GM18498 (cell line): ENCODE measurements around the gene RNASEL.
"Not testable (repeated sequence)": the region's sequence is repeated elsewhere in the genome, so short reads cannot be mapped to it uniquely, and the experiment has no call there.

Source experiments
- ATAC-seq: cut with Tn5 transposase; IDR thresholded peaks from one replicate; pipeline ENCODE4 v1.9.1; 2021; ENCODE audit warnings: mild to moderate bottlenecking, moderate library complexity; ENCODE audit not compliant: unreplicated experiment

RNASEL gene

DNA sequence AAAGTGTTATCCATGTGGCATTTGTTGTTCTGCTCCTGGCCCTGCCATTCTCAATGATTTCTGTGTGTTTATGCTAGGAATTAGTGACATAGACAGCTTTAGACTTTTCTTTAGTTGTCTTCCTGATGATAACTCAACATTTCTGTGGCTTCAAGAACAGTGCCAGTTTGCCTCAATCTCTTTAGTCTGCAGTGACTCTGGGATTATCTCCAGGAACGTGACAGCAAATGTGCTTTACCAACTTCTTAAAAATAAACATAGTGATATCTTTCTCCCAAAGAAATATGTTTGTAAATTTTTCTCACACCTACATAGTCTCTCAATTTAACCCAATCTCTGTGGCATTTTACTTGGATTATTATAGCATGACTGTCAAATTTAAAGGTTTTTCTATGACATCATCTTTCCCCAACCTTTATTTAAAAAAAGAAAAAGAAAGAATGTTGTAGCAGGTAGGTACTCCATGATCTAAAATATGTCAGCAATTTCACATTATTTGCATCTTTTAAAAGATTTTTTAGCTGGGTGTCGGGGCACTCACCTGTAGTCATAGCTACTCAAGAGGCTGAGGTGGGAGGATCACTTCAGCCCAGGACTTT, 24.6 kb downstream of the RNASEL start:
- no peak for ATAC-seq

GRCh38 chr1:182563095-182563494, 26.0 kb downstream of the RNASEL start:
- ATAC-seq, result no peak

DNA sequence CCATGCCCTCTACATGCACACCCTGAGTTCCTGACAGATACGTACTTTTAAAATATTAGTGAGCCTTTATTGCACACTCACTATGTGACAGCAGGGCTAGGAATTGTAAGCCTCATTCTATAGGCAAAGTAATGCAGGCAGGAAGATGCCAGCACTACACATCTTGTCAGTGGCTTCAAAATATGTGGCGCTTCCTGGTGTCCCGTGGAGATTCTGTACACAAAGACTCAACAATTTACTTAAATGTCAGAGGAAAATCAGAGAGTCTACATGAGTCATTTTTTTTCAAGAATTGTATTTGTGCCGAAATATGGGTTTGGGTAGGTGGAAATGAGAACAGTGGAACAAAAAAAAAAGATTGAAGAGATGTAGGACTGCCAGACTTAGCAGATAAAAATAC, 27.6 kb downstream of the RNASEL start:
- no peak for ATAC-seq

DNA sequence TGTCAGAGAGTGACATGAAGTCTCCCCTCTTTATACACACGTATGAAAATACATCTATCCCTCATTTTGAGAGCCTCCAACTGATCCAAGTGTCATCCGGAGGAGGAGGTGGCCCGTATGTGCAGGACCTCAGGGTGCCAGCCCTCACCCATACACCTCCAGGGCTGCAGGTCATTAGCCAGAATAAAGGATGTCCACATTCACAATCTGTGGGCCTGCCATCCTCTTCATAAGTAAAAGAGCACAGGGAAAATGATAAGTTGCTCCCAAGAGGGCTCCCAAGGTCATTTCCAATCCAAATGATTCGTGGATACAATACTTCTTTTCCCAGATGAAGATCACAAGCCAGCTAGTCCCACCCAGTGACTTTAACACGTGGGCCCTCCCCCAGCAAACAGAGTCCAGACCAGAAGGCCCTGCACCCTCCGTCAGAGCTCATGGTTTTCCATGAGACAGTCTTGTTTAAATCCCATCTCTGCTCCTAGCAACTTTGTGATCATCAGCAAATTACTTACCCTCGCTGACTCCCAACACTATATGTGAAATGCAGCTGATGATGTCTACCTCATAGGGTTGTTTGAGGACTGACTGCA, 28.6 kb downstream of the RNASEL start:
- no peak for ATAC-seq

DNA sequence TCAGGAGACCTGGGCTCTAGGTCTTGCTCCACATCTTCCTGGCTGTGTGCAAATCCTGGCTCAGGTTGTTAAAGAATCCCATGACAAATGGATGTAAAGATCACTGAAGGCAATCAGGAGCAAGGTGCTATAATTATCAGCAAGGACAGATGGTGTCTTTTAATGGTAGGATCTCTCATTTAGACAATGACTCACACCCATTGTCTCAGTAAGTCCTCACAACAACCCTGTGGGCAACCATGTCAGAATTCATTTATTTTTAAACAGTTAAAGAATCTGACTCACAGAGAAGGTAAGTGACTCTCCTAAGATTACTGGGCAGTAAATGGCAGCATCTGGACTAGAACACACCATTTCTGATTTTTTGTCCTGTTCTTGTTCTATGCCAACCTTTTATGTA, 32.8 kb downstream of the RNASEL start:
- no peak for ATAC-seq

DNA sequence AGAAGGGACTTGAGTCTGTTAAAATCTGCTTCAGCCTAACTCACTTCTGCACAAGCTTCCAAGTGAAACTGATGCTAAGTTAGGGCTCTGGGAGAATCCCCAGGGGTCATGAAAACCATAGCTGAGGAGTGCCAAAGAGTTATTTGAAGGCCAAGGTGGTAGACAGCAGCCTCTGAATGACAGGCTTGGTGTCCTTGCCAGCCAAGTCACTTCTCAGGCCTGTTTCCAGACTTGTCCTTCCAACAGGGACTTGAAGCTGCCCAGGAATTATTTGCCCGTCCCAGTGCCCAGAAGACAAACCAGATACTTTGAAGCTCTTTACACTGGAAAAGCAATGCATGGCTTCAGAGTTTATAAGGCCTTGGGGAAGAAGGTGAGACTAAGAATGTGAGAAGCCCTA, 33.6 kb downstream of the RNASEL start:
- no peak for ATAC-seq

DNA sequence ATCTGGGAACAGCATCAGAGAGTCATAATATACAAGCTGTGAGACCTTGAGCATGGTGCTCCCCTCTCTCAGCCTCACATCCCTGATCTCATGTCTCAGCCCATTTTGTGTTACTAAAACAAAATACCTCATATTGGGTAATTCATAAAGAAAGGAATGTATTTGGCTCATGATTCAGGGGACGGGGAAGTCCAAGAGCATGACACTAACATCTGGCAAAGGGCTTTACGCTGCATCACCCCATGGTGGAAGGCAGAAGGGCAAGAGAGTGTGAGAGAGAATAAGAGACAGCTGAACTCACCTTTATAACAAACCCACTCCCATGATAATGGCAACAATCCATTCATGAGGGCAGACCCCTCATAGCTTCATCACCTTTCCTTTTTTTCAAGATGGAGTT, 36.5 kb downstream of the RNASEL start:
- no peak for ATAC-seq

- no peak for ATAC-seq
These were observed 39.2 kb downstream of the RNASEL start for GRCh38 chr1:182549811-182550210.

GRCh38 chr1:182549346-182549745, 39.7 kb downstream of the RNASEL start:
- ATAC-seq, result no peak

DNA sequence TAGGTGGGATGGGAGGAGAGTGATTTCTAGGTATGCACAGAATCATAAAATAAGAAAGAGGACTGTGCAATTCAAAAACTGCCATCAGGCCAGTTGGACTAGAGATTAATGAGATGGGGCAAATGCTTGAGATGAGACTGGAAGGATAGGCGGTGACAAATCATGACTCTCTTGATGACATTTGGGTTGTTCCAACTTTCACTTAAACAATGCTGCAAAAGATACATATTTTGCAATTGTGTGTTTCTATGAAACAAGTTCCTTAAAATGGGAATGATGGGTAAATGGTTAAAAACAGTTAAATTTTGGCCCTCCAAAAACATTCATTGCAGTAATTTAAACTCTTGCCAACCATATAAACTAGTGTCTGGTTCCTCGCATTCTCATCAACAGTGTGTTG, 55.2 kb downstream of the RNASEL start:
- no peak for ATAC-seq

GRCh38 chr1:182528206-182528605, 60.9 kb downstream of the RNASEL start:
- not testable (repeated sequence) for ATAC-seq

DNA sequence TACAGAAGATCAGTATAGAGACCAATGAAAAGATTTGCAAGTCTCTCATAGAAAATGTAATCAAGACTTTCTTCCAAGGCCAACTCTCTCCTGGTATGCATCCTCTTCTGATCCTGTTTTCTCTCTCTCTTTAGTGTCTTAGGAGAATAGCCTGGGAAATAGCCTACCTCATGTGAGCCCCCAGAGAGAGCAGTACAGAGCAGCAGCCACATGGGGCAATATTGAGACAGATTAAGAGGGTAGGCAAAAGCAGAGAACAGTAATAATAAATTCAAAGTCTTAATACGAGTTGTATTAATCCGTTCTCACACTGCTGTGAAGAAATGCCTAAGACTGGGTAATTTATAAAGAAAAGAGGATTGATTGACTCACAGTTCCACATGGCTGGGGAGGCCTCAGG, 61.4 kb downstream of the RNASEL start:
- no peak for ATAC-seq

DNA sequence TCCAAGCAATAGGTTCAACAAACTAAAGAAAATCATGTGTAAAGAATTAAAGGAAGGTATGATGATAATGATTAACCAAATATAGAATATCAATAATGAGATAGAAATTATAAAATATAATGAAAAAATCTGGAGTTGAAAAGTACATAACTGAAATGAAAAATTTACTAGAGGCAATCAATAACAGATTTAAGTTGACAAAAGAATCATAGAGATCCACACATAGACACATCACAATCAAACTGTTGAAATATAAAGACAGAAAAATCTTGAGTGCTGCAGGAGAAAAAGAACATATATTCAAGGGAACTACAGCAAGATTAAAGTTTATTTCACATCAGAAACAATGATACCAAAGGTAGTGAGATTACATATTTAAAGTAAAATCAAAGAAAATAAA, 63.7 kb downstream of the RNASEL start:
- no peak for ATAC-seq
